H1 (cell line): ENCODE results near the gene SPRR1A. TPM values are rescaled to one million over a fixed set of nuclear protein-coding genes. Genes with fewer than 3 reads are reported as not detected.

ENCODE experiments used
- CTCF ChIA-PET: fragments of 300-600 bp; sonication (Branson Sonifier 250); formaldehyde crosslinking; loops from one replicate; lab custom pipeline; 2021; ENCODE audit not compliant: partially characterized antibody; lab: Charles Lee
- POLR2A ChIA-PET: fragments of 300-600 bp; sonication (Branson Sonifier 250); formaldehyde crosslinking; loops from one replicate; lab custom pipeline; 2021; ENCODE audit warnings: inconsistent platforms; ENCODE audit not compliant: partially characterized antibody; lab: Charles Lee
- DNase-seq, 2 experiments: peaks; one replicate each; pipeline versions ENCODE4 v3.0.0 to v3.0.0-alpha.2; 2010 to 2022; ENCODE audit warnings: low spot score in 2 of 2, low read depth in 1 of 2, mixed read lengths in 1 of 2
- FAIRE-seq: peaks from 2 replicates; lab custom pipeline; 2011; peaks lifted over from hg19 to GRCh38; lab: Jason Lieb, UNC
- H2AFZ ChIP-seq: 2 replicates; pipeline ENCODE4 v1.8.1; 2012; ENCODE audit warnings: low read length, inconsistent platforms
- H2AK5ac ChIP-seq: 2 replicates; pipeline ENCODE4 v1.6.1; 2013; ENCODE audit warnings: low read depth, low read length
- H2BK120ac ChIP-seq: replicated peaks from 2 replicates; pipeline ENCODE3; 2013; ENCODE audit warnings: low read depth, low read length, inconsistent platforms
- H2BK12ac ChIP-seq: 2 replicates; pipeline ENCODE4 v1.6.1; 2013; ENCODE audit warnings: low read depth, low read length
- H2BK15ac ChIP-seq: 2 replicates; pipeline ENCODE4 v1.6.1; 2013; ENCODE audit warnings: low read length
- H2BK20ac ChIP-seq: 2 replicates; pipeline ENCODE4 v1.6.1; 2013; ENCODE audit warnings: low read length
- H2BK5ac ChIP-seq: 2 replicates; pipeline ENCODE4 v1.6.1; 2013; ENCODE audit warnings: low read depth, low read length
- H3K14ac ChIP-seq: 2 replicates; pipeline ENCODE4 v1.6.1; 2013; ENCODE audit warnings: inconsistent platforms; ENCODE audit not compliant: insufficient read length
- H3K18ac ChIP-seq: 2 replicates; pipeline ENCODE4 v1.6.1; 2013; ENCODE audit warnings: low read length; ENCODE audit errors: extremely low read depth
- H3K23ac ChIP-seq: 2 replicates; pipeline ENCODE4 v1.6.1; 2013; ENCODE audit warnings: inconsistent platforms; ENCODE audit not compliant: insufficient read length
- H3K23me2 ChIP-seq: 2 replicates; pipeline ENCODE4 v1.6.1; 2013; ENCODE audit warnings: low read depth, low read length
- H3K27ac ChIP-seq: 2 replicates; pipeline ENCODE4 v1.6.1; 2011; ENCODE audit warnings: low read depth, low read length, inconsistent platforms
- H3K27me3 ChIP-seq, 4 experiments: replicated peaks in 1 of 4; 1 replicate in 1 of 4; 2 replicates in 3 of 4; pipeline versions ENCODE4 v1.6.1 to v1.8.1; 2011 to 2013; ENCODE audit warnings: low read length in 3 of 4, mild to moderate bottlenecking in 3 of 4, inconsistent platforms in 2 of 4, mixed read lengths in 2 of 4, moderate library complexity in 1 of 4; ENCODE audit not compliant: control insufficient read depth in 3 of 4, insufficient read depth in 3 of 4; ENCODE audit errors: extremely low read depth in 1 of 4
- H3K36me3 ChIP-seq, 4 experiments: 2 replicates each; pipeline versions ENCODE4 v1.6.1 to v1.8.1; 2011 to 2013; ENCODE audit warnings: mild to moderate bottlenecking in 4 of 4, low read length in 3 of 4, moderate library complexity in 2 of 4, control low read depth in 1 of 4, inconsistent platforms in 1 of 4; ENCODE audit not compliant: insufficient read depth in 4 of 4, control insufficient read depth in 2 of 4
- H3K4ac ChIP-seq: replicated peaks from 2 replicates; pipeline ENCODE3; 2013; ENCODE audit warnings: low read length, low read depth, mixed read lengths, inconsistent platforms; ENCODE audit not compliant: insufficient read length
- H3K4me1 ChIP-seq, 4 experiments: replicated peaks in 1 of 4; 1 replicate in 1 of 4; 2 replicates in 3 of 4; pipeline versions ENCODE4 v1.6.1 to v1.8.1; 2011 to 2013; ENCODE audit warnings: low read length in 3 of 4, inconsistent platforms in 2 of 4, mixed read lengths in 1 of 4; ENCODE audit not compliant: insufficient read depth in 4 of 4, control insufficient read depth in 3 of 4
- H3K4me2 ChIP-seq, 2 experiments: 2 replicates each; pipeline versions ENCODE4 v1.6.1 to v1.8.1; 2011 to 2013; ENCODE audit warnings: low read depth in 2 of 2, low read length in 2 of 2, control low read depth in 1 of 2, inconsistent platforms in 1 of 2, mild to moderate bottlenecking in 1 of 2; ENCODE audit not compliant: insufficient read depth in 1 of 2
- H3K4me3 ChIP-seq, 4 experiments: fragments of 200-600, 300-600 bp in 1 of 4; sonication (generic), shearing (Covaris generic), sonication (Bioruptor Twin) in 1 of 4; 2 replicates each; pipeline versions ENCODE4 v1.5.1 to v1.8.1; 2011 to 2016; ENCODE audit warnings: low read length in 4 of 4, low read depth in 3 of 4, control low read depth in 2 of 4, inconsistent platforms in 2 of 4, mild to moderate bottlenecking in 2 of 4, mixed read lengths in 1 of 4, moderate library complexity in 1 of 4; ENCODE audit not compliant: insufficient read depth in 2 of 4; ENCODE audit errors: extremely low read depth in 1 of 4
- H3K56ac ChIP-seq: replicated peaks from 2 replicates; pipeline ENCODE3; 2013; ENCODE audit warnings: low read depth, mild to moderate bottlenecking, mixed read lengths, low read length, inconsistent platforms; ENCODE audit not compliant: insufficient read length
- H3K79me1 ChIP-seq: 2 replicates; pipeline ENCODE4 v1.6.1; 2013; ENCODE audit warnings: low read depth, low read length, control low read depth
- H3K79me2 ChIP-seq, 2 experiments: 2 replicates each; pipeline versions ENCODE4 v1.6.1 to v1.8.1; 2012 to 2013; ENCODE audit warnings: low read length in 2 of 2, mild to moderate bottlenecking in 2 of 2, inconsistent platforms in 1 of 2; ENCODE audit not compliant: insufficient read depth in 2 of 2, control insufficient read depth in 1 of 2
- H3K9ac ChIP-seq, 4 experiments: replicated peaks in 1 of 4; 1 replicate in 1 of 4; 2 replicates in 3 of 4; pipeline versions ENCODE4 v1.6.1 to v1.8.1; 2011 to 2013; ENCODE audit warnings: low read depth in 3 of 4, low read length in 3 of 4, control low read depth in 2 of 4, mild to moderate bottlenecking in 2 of 4, moderate library complexity in 2 of 4, inconsistent platforms in 1 of 4; ENCODE audit errors: extremely low read depth in 1 of 4
- H3K9me3 ChIP-seq, 2 experiments: 2 replicates each; pipeline versions ENCODE4 v1.6.1 to v1.8.1; 2012 to 2013; ENCODE audit warnings: mild to moderate bottlenecking in 2 of 2, moderate library complexity in 2 of 2, control low read depth in 1 of 2, inconsistent platforms in 1 of 2, low read depth in 1 of 2, low read length in 1 of 2, mixed read lengths in 1 of 2; ENCODE audit not compliant: insufficient read depth in 2 of 2
- H4K20me1 ChIP-seq, 2 experiments: replicated peaks in 1 of 2; 2 replicates each; pipeline versions ENCODE3 to v1.8.1; 2011 to 2013; ENCODE audit warnings: inconsistent platforms in 2 of 2, low read length in 2 of 2, mild to moderate bottlenecking in 1 of 2; ENCODE audit not compliant: insufficient read depth in 2 of 2, control insufficient read depth in 1 of 2
- H4K5ac ChIP-seq: 2 replicates; pipeline ENCODE4 v1.6.1; 2013; ENCODE audit warnings: low read length, low read depth, mixed read lengths, inconsistent platforms; ENCODE audit not compliant: insufficient read length
- H4K8ac ChIP-seq: 2 replicates; pipeline ENCODE4 v1.8.0; 2013; ENCODE audit warnings: mild to moderate bottlenecking, moderate library complexity, low read length, inconsistent platforms; ENCODE audit not compliant: insufficient read depth; ENCODE audit errors: extremely low read depth
- H4K91ac ChIP-seq: replicated peaks from 2 replicates; pipeline ENCODE3; 2013; ENCODE audit warnings: low read length, mixed read lengths, inconsistent platforms; ENCODE audit not compliant: insufficient read length
- CEBPB ChIP-seq: IDR thresholded peaks from 2 replicates; pipeline ENCODE4 v1.6.1; 2012; ENCODE audit warnings: low read depth, low read length
- EP300 ChIP-seq, 2 experiments: IDR thresholded peaks; 1 replicate in 1 of 2; 2 replicates in 1 of 2; pipeline ENCODE4 v1.6.1; 2011 to 2012; ENCODE audit warnings: low read depth in 2 of 2, low read length in 2 of 2, mild to moderate bottlenecking in 2 of 2, borderline replicate concordance in 1 of 2, inconsistent platforms in 1 of 2, moderate library complexity in 1 of 2
- GABPA ChIP-seq: IDR thresholded peaks from 2 replicates; pipeline ENCODE4 v1.6.1; 2011; ENCODE audit warnings: mild to moderate bottlenecking, low read length, moderate library complexity, borderline replicate concordance; ENCODE audit not compliant: insufficient read depth
- GTF2F1 ChIP-seq: IDR thresholded peaks from 2 replicates; pipeline ENCODE4 v1.6.1; 2012; ENCODE audit warnings: low read depth, low read length, improper control_type of control experiment, borderline replicate concordance
- HDAC6 ChIP-seq: IDR thresholded peaks from one replicate; pipeline ENCODE4 v1.7.1; 2012; ENCODE audit warnings: low read depth, mild to moderate bottlenecking, inconsistent platforms, low read length, moderate library complexity
- POLR2AphosphoS5 ChIP-seq: IDR thresholded peaks from 2 replicates; pipeline ENCODE4 v1.6.1; 2011; ENCODE audit warnings: low read depth, low read length
- RFX5 ChIP-seq: IDR thresholded peaks from 2 replicates; pipeline ENCODE4 v1.6.1; 2011; ENCODE audit warnings: low read depth, low read length, improper control_type of control experiment, borderline replicate concordance
- SIRT6 ChIP-seq: IDR thresholded peaks from one replicate; pipeline ENCODE4 v1.7.1; 2012; ENCODE audit warnings: low read length, inconsistent platforms
- SP2 ChIP-seq: IDR thresholded peaks from 2 replicates; pipeline ENCODE4 v1.6.1; 2012; ENCODE audit warnings: mild to moderate bottlenecking, low read length, inconsistent platforms
- SP4 ChIP-seq: IDR thresholded peaks from 2 replicates; pipeline ENCODE4 v1.6.1; 2012; ENCODE audit warnings: low read length, inconsistent platforms
- WGBS, 2 experiments: shearing (Covaris generic) in 1 of 2; methylation state at CpG; one replicate each; pipeline versions ENCODE4 v1.1.6 to v1.1.7; 2013 to 2015; ENCODE audit warnings: low lambda C conversion rate in 2 of 2, mixed read lengths in 2 of 2, inconsistent platforms in 1 of 2, low coverage in 1 of 2, missing lambda C conversion rate in 1 of 2; ENCODE audit not compliant: insufficient replicate concordance in 2 of 2, insufficient coverage in 1 of 2, insufficient read length in 1 of 2; ENCODE audit errors: extremely low coverage in 1 of 2, missing lambda C conversion rate in 1 of 2; 5-methylcytosine and 5-hydroxymethylcytosine counted together
- polyA plus RNA-seq, 7 experiments: library from polyadenylated mRNA; depleted of rRNA in 3 of 7; stranded (reverse) in 5 of 7; unstranded in 2 of 7; fragments of >200 nt in 5 of 7; fragments of 200-250 nt in 2 of 7; gene quantifications; 1 replicate in 5 of 7; 2 replicates in 1 of 7; 4 replicates in 1 of 7; pipeline versions ENCODE4 v1.2.1 to v1.2.3, GENCODE V29; 2011 to 2013; ENCODE audit warnings: missing spikeins in 2 of 7, mixed read lengths in 2 of 7
- total RNA-seq: library from RNA; stranded (reverse); fragmentation: NEBNext Ultra II Directional; extraction: Animal tissue kit (Norgen Biotek cat#: 25700); gene quantifications from 2 replicates; pipeline ENCODE4 v1.2.1, GENCODE V29; 2021
- TF ChIP-seq, protein P1 (sequence below): IDR thresholded peaks from 2 replicates; pipeline ENCODE4 v1.6.1; 2011; ENCODE audit warnings: low read length, improper control_type of control experiment
- TF ChIP-seq, protein P2 (sequence below): IDR thresholded peaks from 2 replicates; pipeline ENCODE4 v1.6.1; 2012; ENCODE audit warnings: low read length, inconsistent platforms

SPRR1A gene
- total and polyA plus RNA-seq, 2 of the 8 experiments (the other 6 are each of a cell fraction or from before 2014, with no cell fraction given) = not detected

DNA sequence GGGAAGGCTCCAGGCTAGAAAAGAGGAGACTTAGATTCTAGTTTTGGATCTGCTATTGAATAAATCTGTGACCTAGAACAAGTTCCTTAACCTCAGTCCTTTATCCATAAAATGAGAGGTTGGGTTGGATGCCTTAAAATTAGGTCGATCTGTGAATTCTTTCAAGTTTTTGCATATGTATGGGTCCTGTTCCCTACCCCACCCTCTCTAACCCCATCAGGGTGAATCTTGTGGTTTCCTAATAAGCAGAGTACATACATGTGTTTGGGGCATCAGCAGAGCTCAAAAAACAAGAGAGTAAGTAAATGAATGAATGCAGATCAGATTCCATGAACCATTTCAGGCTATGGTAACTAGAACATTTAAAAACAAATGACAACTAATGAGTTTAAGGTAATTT is 7.2 kb upstream of the SPRR1A start:
- Histone ChIP-seq H3K36me3 (no peaks in the 10 kb centered on the region), H3K9ac (no peak overlapping the region), H3K18ac (no peak overlapping the region), H2BK12ac (no peak overlapping the region), H2BK15ac (no peak overlapping the region), H4K91ac (no peak overlapping the region), H3K4ac (no peak overlapping the region), H3K79me1 (no peaks in the 10 kb centered on the region), H2AK5ac (no peak overlapping the region), H3K27ac (no peak overlapping the region), H2AFZ (no peak overlapping the region), H3K56ac (no peak overlapping the region), H2BK5ac (no peak overlapping the region), H3K23ac (no peak overlapping the region), H4K20me1 (no peaks in the 10 kb centered on the region), H2BK20ac (no peak overlapping the region), H3K4me3 (no peak overlapping the region), H3K27me3 (no peaks in the 10 kb centered on the region; a peak in 1 of 7 replicates), H3K23me2 (no peaks in the 10 kb centered on the region; the same call in 1 of the 2 replicates), H3K79me2 (no peaks in the 10 kb centered on the region), H3K9me3 (peaks cover 0 to 4% of the 10 kb centered on the region in 2 experiments; a peak in 1 of 4 replicates), H4K8ac (no peak overlapping the region), H4K5ac (no peak overlapping the region), H3K4me1 (no peaks in the 10 kb centered on the region), H3K14ac (no peak overlapping the region), H2BK120ac (no peak overlapping the region), H3K4me2 (no peak overlapping the region)
- POLR2A ChIA-PET = no interaction called here
- DNase-seq (no peak), FAIRE-seq (no peak)
- CTCF ChIA-PET = interaction anchor here (1.9 kb wide), 1 partner anchor 16 kb away, joined by 7 read pairs; no protein-coding TSS in a partner anchor
- 82% methylated on average over 1 of the region's 1 CpG; no CpG with 5 or more reads in 1 of the 2 experiments for WGBS, 2 experiments
- TF ChIP-seq CEBPB (no peak), SP4 (no peak), POLR2AphosphoS5 (no peak), GTF2F1 (no peak), RFX5 (no peak), SP2 (no peak), EP300 (IDR thresholded peaks at IDR 0.05; ENCODE audit: borderline replicate concordance in 1 of 2, low read depth in 2 of 2, low read length in 2 of 2) (no peak), HDAC6 (no peak), GABPA (no peak), SIRT6 (no peak)
- TF ChIP-seq, protein P1, sequence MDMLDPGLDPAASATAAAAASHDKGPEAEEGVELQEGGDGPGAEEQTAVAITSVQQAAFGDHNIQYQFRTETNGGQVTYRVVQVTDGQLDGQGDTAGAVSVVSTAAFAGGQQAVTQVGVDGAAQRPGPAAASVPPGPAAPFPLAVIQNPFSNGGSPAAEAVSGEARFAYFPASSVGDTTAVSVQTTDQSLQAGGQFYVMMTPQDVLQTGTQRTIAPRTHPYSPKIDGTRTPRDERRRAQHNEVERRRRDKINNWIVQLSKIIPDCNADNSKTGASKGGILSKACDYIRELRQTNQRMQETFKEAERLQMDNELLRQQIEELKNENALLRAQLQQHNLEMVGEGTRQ = no peak
- TF ChIP-seq, protein P2, sequence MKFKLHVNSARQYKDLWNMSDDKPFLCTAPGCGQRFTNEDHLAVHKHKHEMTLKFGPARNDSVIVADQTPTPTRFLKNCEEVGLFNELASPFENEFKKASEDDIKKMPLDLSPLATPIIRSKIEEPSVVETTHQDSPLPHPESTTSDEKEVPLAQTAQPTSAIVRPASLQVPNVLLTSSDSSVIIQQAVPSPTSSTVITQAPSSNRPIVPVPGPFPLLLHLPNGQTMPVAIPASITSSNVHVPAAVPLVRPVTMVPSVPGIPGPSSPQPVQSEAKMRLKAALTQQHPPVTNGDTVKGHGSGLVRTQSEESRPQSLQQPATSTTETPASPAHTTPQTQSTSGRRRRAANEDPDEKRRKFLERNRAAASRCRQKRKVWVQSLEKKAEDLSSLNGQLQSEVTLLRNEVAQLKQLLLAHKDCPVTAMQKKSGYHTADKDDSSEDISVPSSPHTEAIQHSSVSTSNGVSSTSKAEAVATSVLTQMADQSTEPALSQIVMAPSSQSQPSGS = no peak
